Renal cortical epithelial cell (primary cell): Measurements from ENCODE around the gene PSMD2. TPM values are rescaled to one million over a fixed set of nuclear protein-coding genes. Genes with fewer than 3 reads are reported as not detected.
"Not testable (repeated sequence)": the region's sequence is repeated elsewhere in the genome, so short reads cannot be mapped to it uniquely, and the experiment has no call there.

ENCODE experiments used
- DNase-seq: peaks from one replicate; pipeline ENCODE4 v3.0.0-alpha.2; 2011; ENCODE audit warnings: low read depth
- total RNA-seq: library from RNA; depleted of rRNA; stranded (reverse); fragments of >200 nt; gene quantifications from 2 replicates; pipeline ENCODE4 v1.2.3, GENCODE V29; 2014

PSMD2 gene
- total RNA-seq, 1 donor from 2014 or later: 423 TPM

- DNase-seq: no peak
Observed at GRCh38 chr3:184339001-184339400, 40.0 kb downstream of the PSMD2 start.

DNA sequence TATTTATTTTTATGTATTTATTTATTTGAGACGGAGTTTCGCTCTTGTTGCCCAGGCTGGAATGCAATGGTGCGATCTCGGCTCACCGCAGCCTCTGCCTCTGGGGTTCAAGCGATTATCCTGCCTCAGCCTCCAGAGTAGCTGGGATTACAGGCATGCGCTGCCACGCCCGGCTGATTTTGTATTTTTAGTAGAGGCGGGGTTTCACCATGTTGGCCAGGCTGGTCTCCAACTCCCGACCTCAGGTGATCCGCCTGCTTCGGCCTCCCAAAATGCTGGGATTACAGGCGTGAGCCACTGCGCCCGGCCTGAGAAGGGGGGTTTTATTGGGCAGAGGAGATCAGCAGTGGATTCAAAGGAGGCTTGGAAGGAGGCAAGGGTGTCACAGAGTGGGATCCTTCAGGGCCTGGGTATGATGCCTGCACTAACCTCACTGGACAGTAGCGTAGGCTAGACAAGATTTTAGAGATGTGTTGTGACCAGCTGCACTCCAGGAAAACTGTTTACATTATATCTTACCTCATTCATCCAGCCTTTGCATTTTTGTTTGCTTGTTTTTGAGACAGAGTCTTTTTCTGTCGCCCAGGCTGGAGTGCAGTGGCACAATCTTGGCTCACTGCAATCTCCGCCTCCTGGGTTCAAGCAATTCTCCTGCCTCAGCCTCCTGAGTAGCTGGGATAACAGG, 40.6 kb downstream of the PSMD2 start:
- DNase-seq: not testable (repeated sequence)

- DNase-seq: peak; percentile 22
Observed at GRCh38 chr3:184341925-184342324, 42.9 kb downstream of the PSMD2 start.

GRCh38 chr3:184343200-184343876, 44.3 kb downstream of the PSMD2 start:
- no peak for DNase-seq

DNA sequence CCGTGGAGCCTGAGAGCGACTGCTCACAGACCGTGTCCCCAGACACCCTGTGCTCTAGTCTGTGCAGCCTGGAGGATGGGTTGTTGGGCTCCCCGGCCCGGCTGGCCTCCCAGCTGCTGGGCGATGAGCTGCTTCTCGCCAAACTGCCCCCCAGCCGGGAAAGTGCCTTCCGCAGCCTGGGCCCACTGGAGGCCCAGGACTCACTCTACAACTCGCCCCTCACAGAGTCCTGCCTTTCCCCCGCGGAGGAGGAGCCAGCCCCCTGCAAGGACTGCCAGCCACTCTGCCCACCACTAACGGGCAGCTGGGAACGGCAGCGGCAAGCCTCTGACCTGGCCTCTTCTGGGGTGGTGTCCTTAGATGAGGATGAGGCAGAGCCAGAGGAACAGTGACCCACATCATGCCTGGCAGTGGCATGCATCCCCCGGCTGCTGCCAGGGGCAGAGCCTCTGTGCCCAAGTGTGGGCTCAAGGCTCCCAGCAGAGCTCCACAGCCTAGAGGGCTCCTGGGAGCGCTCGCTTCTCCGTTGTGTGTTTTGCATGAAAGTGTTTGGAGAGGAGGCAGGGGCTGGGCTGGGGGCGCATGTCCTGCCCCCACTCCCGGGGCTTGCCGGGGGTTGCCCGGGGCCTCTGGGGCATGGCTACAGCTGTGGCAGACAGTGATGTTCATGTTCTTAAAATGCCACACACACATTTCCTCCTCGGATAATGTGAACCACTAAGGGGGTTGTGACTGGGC, 45.7 kb downstream of the PSMD2 start:
- DNase-seq: no peak

DNA sequence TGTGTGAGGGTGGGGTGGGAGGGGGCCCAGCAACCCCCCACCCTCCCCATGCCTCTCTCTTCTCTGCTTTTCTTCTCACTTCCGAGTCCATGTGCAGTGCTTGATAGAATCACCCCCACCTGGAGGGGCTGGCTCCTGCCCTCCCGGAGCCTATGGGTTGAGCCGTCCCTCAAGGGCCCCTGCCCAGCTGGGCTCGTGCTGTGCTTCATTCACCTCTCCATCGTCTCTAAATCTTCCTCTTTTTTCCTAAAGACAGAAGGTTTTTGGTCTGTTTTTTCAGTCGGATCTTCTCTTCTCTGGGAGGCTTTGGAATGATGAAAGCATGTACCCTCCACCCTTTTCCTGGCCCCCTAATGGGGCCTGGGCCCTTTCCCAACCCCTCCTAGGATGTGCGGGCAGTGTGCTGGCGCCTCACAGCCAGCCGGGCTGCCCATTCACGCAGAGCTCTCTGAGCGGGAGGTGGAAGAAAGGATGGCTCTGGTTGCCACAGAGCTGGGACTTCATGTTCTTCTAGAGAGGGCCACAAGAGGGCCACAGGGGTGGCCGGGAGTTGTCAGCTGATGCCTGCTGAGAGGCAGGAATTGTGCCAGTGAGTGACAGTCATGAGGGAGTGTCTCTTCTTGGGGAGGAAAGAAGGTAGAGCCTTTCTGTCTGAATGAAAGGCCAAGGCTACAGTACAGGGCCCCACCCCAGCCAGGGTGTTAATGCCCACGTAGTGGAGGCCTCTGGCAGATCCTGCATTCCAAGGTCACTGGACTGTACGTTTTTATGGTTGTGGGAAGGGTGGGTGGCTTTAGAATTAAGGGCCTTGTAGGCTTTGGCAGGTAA, 46.5 kb downstream of the PSMD2 start:
- DNase-seq: peak; percentile 93

DNA sequence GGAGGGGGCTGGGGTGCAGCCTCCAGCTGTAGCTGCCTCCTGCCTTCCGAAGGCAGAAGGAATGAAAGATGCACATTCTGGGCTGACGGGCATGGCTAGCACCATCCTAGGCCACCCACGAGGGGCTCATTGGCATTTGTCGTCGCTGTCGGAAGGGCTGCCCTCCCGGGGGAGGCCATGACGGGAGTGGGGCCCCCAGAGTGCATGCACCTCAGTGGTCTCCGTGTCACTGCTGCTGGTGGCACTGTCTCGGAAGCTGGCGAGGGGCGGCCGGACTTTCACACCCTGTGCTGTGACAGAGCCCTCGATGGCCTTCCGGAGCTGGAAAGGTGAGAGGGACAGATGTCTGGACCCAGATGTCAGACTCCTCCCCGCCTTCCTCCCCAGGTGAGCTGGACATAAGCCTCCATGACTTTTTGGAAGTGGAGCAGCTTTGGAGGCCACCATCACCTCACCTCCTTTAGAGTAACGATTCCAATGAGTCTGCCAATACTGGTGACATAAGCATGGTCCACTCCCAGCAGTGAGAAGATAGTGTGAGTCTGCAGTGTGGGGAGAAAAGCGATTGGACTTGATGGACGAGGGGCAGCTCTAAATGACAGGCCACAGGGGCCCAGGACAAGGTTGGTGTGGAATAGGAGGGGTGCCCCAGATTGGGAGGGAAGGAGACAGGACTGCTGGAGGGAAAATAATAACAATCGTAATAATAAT, 47.6 kb downstream of the PSMD2 start:
- no peak for DNase-seq

- no peak for DNase-seq
Observed at GRCh38 chr3:184347321-184348056, 48.4 kb downstream of the PSMD2 start.

DNA sequence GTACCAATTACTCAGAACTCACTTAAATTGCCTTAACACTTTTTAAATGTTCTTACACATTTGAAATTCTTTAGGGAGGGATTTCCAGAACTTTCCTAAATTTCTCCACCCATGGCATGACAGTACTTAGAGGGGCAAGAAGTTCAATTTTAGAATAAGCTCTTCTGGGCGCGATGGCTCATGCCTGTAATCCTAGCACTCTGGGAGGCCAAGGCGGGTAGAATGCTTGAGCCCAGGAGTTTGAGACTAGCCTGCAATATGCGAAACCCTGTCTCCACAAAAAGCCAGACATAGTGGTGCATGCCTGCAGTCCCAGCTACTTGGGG, 49.0 kb downstream of the PSMD2 start:
- no peak for DNase-seq

DNA sequence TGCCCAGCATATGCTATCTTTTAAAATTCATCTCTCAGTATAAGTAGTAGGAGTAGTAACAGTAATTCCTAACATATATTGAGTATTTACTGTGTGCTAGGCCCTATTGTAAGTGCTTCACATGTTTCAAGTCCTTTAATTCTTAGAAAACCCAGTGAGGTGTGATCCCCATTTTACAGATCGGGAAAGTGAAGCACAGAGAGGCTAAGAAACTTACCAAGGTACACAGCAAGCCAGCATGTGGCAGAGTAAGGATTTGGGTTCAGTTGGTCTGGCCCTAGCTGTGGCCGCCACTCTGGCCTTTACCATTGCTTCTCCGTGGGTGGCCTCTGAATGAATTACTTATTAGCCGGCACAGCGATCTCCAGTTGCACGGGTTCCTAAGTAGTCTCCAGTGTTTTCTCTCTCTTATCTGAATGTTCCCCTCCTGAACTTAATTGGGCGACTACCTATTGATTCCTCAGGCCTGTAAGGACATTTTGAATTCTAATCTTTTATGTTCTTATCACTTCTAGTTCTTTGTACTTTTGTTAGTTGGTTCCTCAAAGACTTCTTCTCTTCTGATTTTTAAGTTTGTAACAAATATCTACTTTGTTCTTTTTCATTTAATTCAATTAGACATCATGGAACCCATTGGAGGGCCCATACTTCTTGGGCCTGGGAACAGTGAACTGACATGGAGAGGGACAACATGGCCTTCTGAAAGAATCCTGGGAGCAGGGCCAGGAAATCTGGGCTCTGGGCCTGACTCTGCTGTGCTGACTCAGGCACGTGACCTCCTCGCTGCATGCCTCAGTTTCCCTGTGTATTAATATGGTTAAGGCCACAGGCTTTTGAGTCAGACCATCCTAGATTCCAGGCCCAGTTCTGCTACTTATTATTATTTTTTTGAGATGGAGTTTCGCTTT, 50.8 kb downstream of the PSMD2 start:
- DNase-seq: peak; percentile 41

DNA sequence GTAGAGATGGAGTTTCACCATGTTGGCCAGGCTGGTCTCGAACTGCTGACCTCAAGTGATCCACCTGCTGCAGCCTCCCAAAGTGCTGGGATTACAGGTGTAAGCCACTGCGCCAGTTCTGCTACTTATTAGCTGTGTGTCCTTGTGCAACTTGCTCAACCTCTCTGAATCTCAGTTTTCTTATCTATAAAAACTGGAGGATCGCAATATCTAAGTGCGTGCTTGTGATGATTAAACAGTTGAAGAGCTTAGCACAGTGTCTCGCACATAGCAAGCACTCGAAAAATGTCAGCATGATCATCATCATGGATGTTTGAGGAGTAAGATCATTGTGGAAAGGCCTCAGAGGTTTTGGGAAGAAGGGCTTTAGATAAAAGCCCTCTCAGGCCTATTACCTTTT, 51.6 kb downstream of the PSMD2 start:
- DNase-seq: no peak

- no peak for DNase-seq
Observed at GRCh38 chr3:184351511-184352148, 52.6 kb downstream of the PSMD2 start.

GRCh38 chr3:184352149-184352785, 53.2 kb downstream of the PSMD2 start:
- DNase-seq: no peak

DNA sequence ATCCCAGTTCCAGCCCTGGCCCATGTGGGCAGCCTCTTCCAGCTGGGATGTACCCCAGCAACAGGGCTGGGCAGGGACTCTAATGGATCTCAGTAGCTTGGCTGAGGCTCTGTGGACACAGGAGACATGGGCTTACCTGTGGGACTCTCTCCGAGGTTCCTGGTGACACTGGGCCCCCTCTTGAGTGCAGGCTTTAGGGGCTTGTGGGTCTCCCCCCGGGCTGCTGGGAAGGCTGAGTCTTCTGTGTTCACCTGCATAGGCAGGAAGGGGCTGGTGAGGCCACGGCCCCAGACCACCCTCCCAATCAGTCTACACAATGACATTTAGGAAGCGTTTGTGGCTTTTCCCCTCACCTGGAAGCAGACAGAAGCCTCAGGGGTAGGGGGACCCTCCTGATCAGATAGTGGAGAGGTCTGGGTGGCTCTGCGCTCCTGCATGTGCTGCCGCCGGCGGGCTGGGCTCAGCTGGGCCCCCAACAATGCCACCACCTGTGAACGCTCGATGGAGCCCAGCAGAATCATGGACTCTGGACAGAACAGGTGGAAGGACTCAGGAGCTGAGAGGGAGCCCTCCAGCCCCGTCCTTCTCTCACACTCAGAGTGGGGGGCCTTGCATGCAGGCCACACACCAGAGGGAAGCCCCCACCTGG, 54.0 kb downstream of the PSMD2 start:
- no peak for DNase-seq

DNA sequence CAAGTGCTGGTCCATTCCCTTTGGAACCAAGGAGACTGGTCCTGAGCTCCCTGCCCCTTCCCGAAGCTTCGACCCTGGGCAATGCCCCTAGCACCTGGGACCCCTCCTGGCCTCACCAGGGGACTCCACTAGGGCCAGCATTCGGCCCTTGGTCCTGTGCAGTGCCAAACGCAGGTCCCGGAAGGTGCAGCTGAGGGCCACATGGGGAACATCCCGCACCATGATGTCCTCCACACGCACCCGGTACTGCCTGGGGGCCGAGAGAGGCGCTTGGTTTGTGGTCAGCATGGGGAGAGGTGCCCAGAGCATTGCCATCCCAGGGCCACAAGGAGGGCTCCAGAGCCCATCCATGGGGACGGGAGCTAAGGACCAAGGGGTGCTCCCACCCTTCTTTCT, 54.5 kb downstream of the PSMD2 start:
- no peak for DNase-seq

DNA sequence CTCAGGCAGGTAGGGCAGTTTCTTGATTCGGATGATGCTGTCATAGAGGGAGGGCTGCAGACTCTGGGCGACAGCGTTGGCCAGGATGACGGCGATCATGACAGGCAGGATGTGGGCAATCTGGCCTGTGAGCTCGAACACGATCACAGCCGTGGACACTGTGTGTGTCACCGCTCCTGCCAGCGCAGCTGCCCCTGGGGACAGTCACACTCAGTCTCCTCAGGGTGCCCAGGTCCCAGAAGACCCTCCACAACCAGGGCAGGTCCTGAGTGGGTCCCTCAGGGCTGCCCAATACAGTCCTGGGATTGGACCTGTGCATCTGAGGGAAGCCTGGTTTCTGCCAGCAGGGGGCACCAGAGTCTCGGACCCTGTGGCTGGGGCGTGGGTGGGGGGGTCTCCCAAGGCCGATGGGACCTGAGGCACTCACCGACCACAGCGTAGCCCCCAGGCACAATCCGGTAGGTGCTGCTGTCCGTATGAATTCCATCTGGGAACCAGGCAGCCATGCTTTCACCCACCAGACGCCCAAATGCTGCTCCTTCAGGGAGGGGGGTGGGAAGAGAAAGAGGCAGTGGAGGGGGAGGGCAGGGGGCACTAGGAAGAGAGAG, 55.2 kb downstream of the PSMD2 start:
- DNase-seq: no peak

DNA sequence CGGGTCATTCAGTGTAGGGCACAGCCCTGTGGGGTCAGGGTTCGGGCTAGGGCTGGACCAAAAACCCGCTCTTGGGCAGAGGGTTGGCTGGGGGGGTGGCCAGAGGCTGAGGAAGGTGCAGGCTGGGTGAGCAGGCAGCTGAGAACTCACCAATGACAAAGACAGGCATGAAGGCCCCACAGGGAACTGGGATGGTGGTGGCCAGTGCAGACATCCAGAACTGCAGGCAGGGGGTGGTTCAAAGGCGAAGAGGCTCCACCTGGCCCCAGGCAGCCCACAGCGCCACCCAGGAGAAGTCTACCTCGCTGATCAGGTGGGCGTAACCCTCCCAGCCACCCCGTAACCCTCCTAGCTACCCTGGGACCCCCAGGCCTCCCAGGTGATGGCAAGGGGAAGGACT, 55.7 kb downstream of the PSMD2 start:
- DNase-seq: no peak
